HG02798 (cell line): Measurements from ENCODE around the gene KREMEN2.

Experiments used
- ATAC-seq: cut with Tn5 transposase; IDR thresholded peaks from one replicate; pipeline ENCODE4 v1.9.1; 2021; ENCODE audit warnings: mild to moderate bottlenecking; ENCODE audit not compliant: unreplicated experiment, poor library complexity

The KREMEN2 gene

DNA sequence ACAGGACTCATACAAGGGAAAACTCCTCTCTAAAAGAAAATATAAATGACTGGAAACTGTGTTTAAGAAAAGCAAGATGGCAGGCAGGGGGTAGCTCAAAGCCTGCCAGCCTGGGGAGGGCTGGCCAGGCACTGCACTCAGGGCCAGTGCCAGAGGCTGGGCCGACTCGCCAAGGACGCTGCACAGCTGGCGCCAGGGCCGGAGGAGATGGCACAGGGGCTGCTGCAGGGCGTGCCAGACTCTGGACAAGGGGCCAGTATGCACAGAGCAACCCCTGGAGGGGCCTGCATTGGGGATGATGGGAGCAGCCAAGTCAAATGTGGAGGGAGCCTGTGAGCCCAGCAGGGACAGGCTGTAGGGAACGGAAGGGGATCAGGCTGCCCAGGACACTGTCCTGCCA is 12.1 kb downstream of the KREMEN2 start:
- ATAC-seq, result no peak

DNA sequence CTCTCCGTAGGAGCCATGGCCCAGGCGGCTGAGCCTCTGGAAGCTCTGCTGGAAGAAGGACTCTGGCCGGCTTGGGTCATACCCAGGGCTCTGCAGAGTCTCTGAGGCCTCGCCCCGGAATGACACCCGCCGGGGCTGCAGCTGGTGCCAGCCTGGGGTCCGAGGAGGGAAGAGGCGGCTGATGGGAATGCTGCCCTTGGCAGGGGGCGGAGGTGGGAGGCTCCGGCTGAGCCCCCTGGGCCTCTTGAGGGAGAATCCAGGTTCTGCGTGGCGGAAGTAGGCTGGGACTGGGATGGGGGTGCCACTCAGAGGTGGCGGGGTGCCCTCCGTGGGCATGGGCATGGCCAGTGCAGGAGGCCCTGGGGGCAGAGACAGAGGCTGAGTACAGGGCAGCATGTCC is 12.6 kb downstream of the KREMEN2 start:
- no peak for ATAC-seq

DNA sequence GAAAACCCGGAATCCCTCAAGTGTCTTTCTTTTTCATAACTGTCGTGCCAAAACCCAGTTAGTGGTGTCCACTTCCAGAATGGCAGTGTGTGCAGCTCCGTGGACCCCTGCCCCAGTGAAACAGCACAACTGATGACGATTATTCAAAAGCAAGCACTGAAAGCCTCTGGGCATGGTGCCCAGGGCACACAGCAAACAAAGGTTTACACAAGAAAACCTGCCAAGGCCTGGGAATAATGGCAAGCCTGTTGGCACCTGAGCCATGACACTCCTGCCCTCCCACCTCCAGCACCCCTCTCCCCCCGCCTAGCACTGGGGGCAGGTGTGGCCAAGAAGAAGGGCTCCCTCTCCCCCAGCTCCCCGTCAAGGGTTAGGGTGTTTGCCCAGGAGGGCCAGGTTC is 13.4 kb downstream of the KREMEN2 start:
- ATAC-seq, result no peak

DNA sequence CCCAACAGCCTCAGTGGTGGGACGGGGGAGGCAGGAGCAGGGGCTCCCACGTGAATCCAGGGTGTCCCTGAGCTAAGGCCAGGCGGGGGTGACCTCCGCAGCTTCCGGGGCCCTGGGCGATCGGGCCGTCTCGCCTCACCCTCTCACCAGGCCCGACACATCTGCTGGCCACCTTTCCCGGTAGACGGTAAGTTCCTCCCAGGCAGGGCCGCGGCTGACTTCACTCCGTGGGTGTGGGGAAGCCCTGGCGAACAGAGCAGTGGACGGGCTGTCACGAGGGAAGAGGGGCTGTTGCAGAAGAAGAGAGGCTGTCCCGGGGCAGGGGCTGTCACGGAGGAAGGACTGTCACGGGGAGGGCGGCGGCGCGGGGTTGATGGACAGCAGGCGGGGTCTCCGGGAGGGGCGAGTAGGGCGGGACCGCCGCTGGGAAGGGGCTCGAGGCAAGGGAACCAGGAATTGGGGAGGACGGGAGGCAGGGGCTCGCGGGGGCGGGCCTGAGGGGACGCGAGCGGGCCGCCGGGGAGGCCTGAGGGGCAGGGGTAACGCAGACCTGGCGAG is 15.7 kb downstream of the KREMEN2 start:
- ATAC-seq, result no peak

DNA sequence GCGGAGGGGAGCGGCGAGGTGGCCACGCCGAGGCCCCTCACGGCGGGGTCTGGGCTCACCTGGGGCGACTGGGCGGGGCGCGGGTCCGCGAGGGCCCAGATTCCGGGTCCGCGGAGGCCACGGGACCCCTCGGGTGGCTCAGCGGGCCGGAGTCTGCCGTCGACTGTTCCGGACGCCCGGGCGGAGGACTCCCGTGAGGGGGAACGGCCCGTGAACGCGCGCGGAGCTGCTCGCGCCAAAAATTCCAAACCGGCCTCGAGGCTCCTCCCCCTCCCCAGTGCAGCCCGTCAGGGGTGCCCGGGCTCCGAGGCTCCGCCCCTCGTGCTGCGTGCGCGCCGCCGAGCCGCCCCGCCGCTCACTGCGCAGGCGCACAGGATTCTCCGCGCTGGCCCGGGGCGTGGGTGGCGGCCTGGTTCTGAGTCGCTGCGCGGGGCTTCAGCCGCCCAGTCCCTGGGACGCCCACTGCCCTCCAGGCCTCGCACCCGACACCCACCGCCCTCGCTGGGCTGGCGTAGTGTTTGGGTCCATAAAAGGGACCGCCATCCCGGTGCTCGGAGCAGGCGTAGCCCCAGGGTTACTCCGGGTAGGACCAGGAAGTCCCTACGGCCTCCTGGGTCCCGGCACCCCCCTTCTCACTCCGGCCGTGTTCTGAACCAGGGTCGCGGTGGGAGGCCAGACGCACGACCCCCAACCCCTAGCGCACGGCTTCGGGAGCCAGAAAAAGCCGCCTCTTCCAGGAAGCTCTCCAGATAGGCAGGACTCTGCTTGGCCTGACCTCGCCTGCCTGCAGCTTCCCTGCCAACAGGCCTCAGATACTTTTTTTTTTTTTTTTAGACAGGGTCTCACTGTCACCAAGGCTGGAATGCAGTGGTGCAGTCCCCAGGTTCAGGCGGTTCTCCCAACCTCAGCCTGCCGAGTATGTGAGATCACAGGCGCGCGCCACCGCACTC is 16.4 kb downstream of the KREMEN2 start, which contains the start of gene PKMYT1:
PKMYT1 (minus strand) TSS at position 220 of the 950 bp plus-strand sequence. CDS start 789 bp downstream, outside the sequence.
- peak; percentile 87 for ATAC-seq

DNA sequence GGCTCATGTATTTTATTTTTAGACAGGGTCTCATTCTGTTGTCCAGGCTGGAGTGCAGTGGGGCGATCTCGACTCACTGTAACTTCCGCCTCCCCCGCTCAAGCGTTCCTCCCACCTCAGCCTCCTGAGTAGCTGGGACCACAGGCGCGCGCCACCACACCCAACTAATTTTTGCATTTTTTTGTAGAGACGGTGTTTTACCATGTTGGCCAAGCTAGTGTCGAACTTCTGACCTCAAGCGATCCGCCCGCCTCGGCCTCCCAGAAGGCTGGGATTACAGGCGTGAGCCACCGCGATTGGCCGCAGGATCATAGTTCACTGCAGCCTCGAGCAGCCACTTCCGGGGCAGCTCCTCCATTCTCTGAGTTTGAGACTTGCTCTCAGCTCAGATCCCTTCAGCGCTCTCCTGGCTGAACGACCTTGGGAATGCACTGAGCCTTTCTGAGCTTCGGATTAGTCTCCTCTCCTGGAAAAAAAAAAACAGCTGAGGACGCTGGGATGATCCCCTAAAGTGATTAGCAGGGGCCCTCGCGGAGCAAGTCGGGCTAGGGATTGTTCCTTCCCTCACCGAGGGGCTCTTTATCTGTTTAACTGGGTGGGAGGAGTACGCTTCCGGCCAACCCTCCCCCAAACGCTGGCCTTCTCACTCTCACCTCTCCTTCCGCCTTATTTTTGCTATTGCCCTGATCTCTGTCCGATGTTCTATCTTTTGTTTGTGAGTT is 17.3 kb downstream of the KREMEN2 start:
- ATAC-seq, result no peak

DNA sequence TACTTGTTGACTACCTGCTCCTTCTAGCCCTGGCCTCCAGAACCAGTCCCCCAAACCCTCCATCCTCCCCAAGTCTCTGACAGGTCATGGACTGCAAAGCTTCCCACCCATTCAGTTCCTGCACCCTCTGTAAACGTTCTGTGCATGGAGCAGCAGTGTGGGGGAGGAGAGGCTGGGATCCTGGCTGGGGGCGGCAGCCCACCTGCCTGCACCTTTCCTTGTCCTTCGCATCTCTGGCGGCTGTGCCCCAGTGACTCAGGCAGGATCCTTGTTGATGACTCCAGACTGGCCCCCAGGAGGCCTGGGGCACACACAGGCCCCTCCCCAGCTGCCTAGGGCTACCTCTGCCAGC is 17.8 kb downstream of the KREMEN2 start:
- no peak for ATAC-seq

DNA sequence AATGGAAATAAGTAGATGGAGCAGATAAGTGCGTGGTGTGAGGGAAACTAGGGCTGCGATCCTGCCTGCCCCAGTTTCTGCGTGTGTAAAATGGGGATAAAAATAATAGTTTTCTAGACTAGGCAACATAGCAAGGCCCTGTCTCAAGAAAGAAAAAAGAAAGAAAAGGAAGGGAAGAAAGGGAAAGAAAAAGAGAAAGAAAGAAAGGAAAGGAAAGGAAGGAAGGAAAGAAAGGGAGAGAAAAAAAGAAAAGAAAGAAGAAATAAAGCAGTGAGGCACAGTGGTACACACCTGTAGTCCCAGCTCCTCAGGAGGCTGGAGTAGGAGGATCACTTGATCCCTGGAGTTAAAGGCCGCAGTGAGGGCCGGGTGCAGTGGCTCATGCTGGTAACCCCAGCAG is 18.3 kb downstream of the KREMEN2 start:
- no peak for ATAC-seq

DNA sequence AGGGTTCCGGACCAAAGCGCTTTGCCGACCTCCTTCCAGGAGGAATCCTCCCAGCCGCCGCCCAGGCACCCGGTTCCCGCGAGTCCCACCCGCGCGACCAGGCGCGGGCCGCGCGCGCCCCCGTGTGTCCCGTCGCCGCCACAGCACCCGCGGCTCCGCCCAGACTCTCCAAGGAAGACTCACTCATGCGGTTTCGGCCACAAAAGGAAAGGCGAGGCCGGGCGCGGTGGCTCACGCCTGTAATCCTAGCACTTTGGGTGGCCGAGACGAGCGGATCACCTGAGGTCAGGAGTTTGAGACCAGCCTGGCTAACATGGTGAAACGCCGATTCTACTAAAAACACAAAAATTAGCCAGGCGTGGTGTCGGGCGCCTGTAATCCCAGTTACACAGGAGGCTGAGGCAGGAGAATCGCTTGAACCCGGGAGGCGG is 19.6 kb downstream of the KREMEN2 start:
- ATAC-seq, result peak; percentile 42

DNA sequence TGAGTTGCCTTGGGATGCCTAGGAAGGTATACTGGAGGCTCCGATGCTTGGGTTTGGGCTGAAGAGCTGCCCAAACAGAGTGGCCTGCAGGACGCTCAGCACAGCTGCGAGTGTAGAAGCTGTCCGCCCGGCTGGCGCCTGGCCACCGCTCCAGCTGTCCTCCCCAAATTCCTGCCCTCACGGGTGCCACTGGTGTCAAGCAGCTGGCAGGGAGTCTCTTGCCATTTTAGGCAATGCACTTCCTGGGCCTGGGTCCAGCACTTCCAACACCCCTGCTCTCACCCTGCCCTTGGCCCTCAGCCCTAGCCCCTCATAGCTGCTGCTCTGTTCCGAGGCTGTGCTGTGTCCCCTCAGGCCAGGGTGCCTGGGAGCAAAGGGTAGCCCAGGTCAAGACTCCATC is 21.4 kb downstream of the KREMEN2 start:
- ATAC-seq, result no peak

DNA sequence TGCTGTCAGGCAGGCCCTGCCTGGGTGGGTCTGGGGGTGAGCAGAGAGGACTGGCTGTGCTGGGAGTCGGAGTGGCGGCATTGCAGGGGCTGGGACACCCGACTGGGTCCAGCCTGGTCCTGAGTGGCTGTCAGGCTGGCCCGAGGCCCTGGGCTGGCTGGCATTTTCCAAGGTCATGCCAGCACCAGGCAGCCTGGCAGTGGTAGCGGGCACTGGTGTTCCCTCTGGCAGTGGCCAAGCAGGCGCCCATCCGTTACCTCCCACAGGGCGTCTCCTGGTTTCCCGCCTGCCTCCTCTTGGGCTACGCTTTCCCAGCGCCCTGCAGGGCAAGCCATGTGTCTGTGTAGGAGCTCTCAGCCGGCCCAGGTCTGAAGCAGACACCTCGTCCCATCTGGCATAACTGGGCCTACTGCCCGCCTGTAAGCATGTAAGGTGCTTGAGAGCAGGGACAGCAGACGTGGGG is 21.8 kb downstream of the KREMEN2 start:
- ATAC-seq, result no peak

DNA sequence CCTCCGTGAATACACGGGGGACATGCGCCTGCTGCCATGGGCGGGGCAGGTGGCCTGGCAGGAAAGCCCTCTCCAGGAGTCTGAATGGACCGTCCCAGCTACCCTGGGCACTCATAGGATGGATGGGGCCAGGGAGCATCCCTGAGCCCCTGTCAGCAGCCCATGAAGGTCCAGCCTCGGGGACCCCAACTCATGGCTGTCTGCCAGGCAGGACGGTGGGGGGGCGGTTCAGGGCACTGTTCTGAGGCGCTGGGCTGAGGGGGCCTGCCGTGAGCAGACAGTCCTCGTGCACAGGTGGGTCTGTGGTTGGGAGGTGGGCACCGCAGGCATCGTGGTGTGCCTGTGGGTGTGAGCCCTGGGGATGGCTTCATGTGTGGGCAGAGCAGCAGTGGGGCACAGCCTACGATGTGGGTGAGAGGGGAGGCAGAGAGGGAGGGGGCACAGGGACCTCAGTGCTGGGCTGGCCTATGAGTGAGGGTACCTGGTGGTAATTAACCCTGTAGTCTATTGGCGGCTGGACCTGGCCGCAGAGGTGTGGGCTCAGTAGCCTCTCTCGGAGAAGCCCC is 22.6 kb downstream of the KREMEN2 start:
- ATAC-seq, result no peak

DNA sequence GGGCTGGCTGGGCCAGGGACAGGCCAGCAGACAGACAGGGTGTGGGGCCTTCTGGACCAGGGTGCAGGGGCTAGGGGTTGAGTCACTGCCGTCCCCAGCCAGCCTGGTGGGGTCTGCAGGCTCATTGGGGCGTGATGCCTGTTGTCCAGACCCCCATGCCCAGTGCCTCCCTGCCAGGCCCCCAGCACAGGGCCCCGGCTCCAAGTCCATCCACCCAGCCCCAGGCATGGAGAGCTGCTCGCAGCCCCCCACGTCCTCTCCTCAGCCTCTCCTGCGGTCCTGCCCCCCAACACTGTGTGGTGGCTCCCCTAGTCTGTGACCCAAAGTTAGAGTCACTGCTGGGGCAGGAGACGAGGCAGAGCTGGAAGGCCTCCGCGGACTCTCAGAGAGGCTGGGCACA is 23.2 kb downstream of the KREMEN2 start:
- ATAC-seq, result no peak

DNA sequence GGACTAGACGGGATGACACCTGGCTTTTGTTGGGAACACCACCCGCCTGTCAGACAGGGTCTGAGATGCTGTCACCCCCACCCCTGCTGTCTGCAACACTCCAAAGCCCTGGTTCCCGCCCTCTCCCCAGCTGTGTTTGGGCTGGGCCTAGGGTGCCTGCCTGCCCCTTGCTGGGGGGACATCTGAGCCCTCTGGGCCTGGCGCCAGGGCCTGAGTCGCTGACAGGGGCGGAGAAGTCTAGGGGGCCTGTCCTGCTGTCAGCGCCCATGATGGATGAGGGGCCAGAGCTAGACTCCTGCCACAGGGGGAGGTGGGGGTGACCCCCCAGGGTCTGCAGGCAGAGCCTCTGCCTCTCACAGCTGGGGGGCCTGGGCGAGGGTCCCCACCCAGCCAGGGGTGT is 23.8 kb downstream of the KREMEN2 start:
- ATAC-seq, result no peak

DNA sequence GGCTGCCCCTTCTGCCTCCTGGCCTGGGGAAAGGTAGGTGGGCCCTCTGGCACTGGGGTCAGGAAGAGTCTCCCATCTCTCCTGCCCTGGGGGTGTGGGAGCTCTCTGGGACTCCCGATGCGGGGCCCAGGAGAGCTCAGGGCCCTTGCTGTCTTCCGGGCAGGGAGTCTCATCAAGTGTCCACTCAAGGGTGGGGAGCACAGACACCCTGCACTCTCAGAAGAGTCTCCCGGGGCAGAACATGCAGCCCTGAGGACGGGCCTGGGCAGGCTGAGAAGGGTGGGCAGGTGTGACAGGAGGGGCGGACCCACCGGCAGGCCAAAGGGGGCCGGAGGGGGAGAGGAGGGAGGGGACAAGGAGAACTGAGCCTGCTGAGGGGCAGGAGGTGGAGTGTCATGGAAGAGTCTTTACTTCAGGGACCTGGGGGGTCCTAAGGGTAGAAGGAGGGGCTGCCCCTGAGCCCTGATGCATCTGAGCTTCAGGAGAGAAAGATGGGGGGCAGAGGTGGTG is 24.6 kb downstream of the KREMEN2 start:
- no peak for ATAC-seq

DNA sequence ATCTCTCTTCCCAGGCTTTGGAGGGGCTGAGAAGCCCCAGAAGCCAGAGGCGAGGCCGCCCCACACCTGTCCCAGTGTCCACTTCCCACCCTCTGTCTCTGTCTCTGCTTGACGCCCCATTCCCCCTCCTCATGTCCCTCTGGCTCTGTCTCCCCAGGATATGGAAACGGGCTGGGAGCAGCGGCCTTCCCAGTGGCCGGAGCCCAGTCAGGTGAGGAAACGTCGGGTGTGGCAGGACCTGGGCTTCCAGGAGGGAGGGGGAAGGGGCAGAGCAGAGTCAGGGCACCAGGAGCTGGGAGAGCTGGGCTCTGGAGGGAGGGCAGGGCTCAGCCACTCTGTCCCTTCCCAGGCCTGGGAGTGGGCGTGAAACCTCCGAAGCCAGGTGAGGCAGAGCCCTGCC is 26.8 kb downstream of the KREMEN2 start:
- ATAC-seq, result no peak

DNA sequence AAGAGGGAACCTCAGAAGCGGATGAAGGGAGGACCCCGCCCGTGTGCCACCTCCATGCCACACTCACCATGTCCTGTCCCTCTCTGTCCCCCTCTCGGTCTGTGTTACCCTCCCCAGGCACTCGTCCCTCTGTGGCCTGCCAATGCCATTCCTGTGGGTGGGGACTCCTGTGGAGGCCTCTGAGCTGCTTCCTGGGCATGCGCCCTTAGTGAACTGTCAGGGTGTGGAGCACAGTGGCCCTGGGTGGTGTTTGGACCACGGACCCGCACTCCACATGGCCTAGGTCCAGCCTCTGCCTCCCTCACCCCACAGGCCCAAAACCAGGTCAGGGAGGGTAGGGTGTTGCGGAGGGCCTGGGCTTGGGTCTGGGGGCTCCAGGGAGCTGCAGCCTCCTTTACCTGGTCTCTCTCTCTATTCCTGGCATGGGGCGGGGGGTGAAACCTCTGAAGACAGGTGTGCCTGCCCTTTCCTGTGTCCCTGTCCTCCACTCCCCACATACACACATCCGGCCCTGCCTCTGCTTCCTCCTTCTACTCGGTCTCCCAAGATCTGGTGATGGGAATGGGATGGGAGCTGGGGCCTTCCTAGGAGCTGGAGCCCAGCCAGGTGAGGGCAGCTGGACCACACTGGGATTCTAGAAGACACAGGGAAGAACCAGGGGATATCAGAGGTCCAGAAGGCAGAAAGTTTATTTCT is 27.6 kb downstream of the KREMEN2 start:
- no peak for ATAC-seq

DNA sequence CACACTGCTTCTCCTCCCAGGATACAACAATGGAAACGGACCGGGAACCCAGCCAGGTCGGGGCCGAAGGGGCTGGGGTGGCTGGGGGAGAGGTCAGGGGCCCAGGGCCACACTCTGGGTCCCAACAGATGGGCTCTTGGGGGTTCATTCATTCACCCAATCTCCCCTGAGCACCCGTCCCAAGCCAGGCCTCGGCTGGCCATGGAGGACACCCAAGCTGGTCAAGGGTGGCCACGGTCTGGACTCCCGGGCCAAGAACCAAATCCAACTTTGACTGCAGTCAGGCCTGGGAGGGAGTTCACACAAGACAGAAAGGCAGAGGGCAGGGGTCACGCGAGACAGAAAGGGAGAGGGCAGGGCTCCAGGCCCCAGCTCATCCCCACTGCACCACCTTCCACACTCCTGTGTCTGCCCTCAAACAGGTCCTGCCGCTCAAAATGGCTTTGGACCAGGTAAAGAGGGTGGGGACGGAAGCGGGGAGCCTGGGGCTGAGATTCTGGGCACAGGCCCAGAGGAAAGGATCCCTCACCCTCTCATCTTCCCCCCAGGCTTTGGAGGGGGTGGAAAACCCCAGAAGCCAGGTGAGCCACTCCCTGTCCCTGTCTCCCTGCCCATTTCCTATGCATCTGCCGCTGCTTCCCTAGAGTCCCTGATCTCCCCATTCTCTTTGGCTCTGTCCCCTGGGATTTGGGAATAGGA is 28.5 kb downstream of the KREMEN2 start:
- no peak for ATAC-seq

DNA sequence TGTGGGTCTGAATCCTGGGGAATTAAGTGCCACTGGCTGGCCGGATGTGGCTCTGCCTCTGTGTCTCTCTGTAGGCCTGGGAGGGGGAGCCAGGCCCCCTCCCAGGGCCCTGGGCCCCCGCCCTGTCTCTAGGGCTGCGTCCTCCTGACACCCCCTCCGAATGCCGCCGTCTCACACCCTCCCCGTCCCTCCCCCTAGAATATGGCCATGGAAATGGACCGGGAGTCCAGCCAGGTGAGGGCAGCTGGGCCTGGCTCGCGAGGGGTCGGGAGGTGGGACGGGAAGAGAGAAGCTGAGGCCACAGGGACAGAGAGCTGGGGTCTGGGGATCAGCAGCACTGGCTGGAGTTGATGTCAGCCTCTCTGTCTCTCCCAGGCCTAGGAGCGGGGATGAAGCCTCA is 32.2 kb downstream of the KREMEN2 start:
- no peak for ATAC-seq
